Measurements from ENCODE around the gene GAA.

GAA gene

DNA sequence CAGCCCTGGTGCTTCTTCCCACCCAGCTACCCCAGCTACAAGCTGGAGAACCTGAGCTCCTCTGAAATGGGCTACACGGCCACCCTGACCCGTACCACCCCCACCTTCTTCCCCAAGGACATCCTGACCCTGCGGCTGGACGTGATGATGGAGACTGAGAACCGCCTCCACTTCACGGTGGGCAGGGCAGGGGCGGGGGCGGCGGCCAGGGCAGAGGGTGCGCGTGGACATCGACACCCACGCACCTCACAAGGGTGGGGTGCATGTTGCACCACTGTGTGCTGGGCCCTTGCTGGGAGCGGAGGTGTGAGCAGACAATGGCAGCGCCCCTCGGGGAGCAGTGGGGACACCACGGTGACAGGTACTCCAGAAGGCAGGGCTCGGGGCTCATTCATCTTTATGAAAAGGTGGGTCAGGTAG is 3.6 kb downstream of the GAA start:
- Histone ChIP-seq H3K36me3 (ENCODE audit: insufficient read depth, low read length) (no peaks in the 10 kb centered on the region), H2AFZ (ENCODE audit: low read length, unreplicated experiment) (no peak overlapping the region), H3K79me2 (ENCODE audit: control insufficient read depth, insufficient read depth, low read length, unreplicated experiment) (no peaks in the 10 kb centered on the region), H3K27me3 (ENCODE audit: insufficient read depth, low read length) (no peaks in the 10 kb centered on the region), H3K4me3 (ENCODE audit: low read depth, low read length) (no peak overlapping the region), H3K4me1 (ENCODE audit: control insufficient read depth, insufficient read depth, low read length, unreplicated experiment) (peaks cover 16% of the 10 kb centered on the region), H3K27ac (ENCODE audit: low read depth, low read length) (no peak overlapping the region)

DNA sequence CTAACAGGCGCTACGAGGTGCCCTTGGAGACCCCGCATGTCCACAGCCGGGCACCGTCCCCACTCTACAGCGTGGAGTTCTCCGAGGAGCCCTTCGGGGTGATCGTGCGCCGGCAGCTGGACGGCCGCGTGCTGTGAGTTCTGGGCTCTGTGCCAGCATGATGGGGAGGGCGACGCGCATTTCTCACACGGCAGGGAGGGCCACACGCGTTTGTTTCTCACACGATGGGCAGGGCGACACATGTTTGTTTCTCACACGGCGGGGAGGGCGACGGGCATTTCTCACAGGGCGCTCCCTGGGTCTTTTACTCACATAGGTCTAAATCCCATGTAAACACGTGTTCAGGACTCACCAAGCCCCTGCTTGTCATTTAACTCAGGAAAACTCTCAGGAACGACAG is 4.4 kb downstream of the GAA start:
- H2AFZ ChIP-seq (ENCODE audit: low read length, unreplicated experiment), result no peak overlapping the region
- H3K4me1 ChIP-seq (ENCODE audit: control insufficient read depth, insufficient read depth, low read length, unreplicated experiment), result peaks cover 13% of the 10 kb centered on the region
- no peak overlapping the region for H3K4me3 ChIP-seq (ENCODE audit: low read depth, low read length)
- H3K36me3 ChIP-seq (ENCODE audit: insufficient read depth, low read length), result no peaks in the 10 kb centered on the region
- H3K27me3 ChIP-seq (ENCODE audit: insufficient read depth, low read length), result no peaks in the 10 kb centered on the region
- H3K79me2 ChIP-seq (ENCODE audit: control insufficient read depth, insufficient read depth, low read length, unreplicated experiment), result no peaks in the 10 kb centered on the region
- H3K27ac ChIP-seq (ENCODE audit: low read depth, low read length), result no peak overlapping the region

DNA sequence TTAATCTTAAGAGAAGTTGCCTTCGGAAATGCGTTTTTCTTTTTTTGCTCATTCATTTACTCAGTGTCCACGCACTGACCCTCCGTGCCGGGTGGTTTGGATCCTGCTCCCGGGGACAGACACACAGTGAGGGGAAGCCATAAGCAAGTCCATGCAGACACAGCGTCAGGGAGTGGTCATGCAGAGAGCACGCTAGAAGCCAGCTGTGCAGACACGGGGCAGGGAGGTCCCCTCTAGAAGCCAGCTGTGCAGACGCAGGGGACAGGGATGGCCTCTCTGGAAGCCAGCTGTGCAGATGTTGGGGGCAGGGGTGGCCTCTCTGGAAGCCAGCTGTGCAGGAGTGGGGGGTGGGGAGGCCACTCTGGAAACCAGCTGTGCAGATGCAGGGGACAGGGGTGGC is 4.8 kb downstream of the GAA start:
- Histone ChIP-seq H3K4me1 (ENCODE audit: control insufficient read depth, insufficient read depth, low read length, unreplicated experiment) (peaks cover 10% of the 10 kb centered on the region), H3K27me3 (ENCODE audit: insufficient read depth, low read length) (no peaks in the 10 kb centered on the region), H3K79me2 (ENCODE audit: control insufficient read depth, insufficient read depth, low read length, unreplicated experiment) (no peaks in the 10 kb centered on the region), H3K4me3 (ENCODE audit: low read depth, low read length) (no peak overlapping the region), H3K36me3 (ENCODE audit: insufficient read depth, low read length) (no peaks in the 10 kb centered on the region), H3K27ac (ENCODE audit: low read depth, low read length) (no peak overlapping the region), H2AFZ (ENCODE audit: low read length, unreplicated experiment) (no peak overlapping the region)

DNA sequence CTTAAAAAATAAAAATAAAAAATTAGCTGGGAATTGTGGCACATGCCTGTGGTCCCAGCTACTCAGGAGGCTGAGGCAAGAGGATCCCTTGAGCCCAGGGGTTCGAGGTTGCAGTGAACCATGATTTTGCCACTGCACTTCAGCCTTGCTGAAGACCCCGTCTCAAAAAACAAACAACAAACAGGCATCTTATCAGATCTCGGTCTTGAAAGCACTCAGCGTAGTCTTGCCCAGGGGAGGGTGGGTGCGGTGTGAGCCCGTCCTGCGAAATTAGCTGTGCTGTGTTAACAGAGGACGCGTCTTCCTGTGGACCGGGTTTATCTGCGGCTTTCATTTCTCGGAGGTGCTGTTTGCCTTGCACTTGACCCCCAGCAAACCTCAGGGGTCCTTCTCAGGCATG is 5.4 kb downstream of the GAA start:
- Histone ChIP-seq H3K4me1 (ENCODE audit: control insufficient read depth, insufficient read depth, low read length, unreplicated experiment) (peaks cover 10% of the 10 kb centered on the region), H3K27ac (ENCODE audit: low read depth, low read length) (no peak overlapping the region), H3K79me2 (ENCODE audit: control insufficient read depth, insufficient read depth, low read length, unreplicated experiment) (no peaks in the 10 kb centered on the region), H2AFZ (ENCODE audit: low read length, unreplicated experiment) (no peak overlapping the region), H3K27me3 (ENCODE audit: insufficient read depth, low read length) (no peaks in the 10 kb centered on the region), H3K4me3 (ENCODE audit: low read depth, low read length) (no peak overlapping the region), H3K36me3 (ENCODE audit: insufficient read depth, low read length) (no peaks in the 10 kb centered on the region)

DNA sequence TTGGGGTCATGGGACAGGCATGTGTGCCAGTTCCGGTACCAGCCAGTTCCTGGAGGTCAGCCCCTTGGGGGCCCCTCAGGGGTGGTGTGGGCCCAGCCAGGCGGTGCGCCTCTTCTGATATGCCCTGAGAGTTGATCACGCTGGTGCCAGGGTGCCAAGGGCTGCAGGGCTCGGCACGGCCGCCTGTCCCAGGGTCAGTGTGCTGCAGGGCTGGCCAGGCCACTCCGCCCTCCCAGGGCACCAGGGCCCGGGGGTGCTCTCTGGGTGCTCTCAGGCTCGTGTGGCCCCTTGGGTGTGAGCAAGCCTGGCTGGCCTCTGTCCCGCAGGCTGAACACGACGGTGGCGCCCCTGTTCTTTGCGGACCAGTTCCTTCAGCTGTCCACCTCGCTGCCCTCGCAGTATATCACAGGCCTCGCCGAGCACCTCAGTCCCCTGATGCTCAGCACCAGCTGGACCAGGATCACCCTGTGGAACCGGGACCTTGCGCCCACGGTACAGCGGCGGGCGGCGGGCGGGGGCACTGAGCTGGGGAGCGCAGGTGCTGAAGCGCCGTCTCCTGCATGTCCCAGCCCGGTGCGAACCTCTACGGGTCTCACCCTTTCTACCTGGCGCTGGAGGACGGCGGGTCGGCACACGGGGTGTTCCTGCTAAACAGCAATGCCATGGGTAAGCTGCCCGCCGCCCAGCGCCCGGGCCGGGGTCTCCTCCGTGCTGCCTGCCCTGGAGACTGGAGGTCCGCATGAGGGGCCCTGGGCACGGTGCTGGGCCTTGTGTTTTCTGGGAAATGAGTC is 6.0 kb downstream of the GAA start:
- no peaks in the 10 kb centered on the region for H3K36me3 ChIP-seq (ENCODE audit: insufficient read depth, low read length)
- H3K79me2 ChIP-seq (ENCODE audit: control insufficient read depth, insufficient read depth, low read length, unreplicated experiment), result no peaks in the 10 kb centered on the region
- no peak overlapping the region for H2AFZ ChIP-seq (ENCODE audit: low read length, unreplicated experiment)
- peaks cover 6% of the 10 kb centered on the region for H3K4me1 ChIP-seq (ENCODE audit: control insufficient read depth, insufficient read depth, low read length, unreplicated experiment)
- no peak overlapping the region for H3K4me3 ChIP-seq (ENCODE audit: low read depth, low read length)
- no peaks in the 10 kb centered on the region for H3K27me3 ChIP-seq (ENCODE audit: insufficient read depth, low read length)
- no peak overlapping the region for H3K27ac ChIP-seq (ENCODE audit: low read depth, low read length)

DNA sequence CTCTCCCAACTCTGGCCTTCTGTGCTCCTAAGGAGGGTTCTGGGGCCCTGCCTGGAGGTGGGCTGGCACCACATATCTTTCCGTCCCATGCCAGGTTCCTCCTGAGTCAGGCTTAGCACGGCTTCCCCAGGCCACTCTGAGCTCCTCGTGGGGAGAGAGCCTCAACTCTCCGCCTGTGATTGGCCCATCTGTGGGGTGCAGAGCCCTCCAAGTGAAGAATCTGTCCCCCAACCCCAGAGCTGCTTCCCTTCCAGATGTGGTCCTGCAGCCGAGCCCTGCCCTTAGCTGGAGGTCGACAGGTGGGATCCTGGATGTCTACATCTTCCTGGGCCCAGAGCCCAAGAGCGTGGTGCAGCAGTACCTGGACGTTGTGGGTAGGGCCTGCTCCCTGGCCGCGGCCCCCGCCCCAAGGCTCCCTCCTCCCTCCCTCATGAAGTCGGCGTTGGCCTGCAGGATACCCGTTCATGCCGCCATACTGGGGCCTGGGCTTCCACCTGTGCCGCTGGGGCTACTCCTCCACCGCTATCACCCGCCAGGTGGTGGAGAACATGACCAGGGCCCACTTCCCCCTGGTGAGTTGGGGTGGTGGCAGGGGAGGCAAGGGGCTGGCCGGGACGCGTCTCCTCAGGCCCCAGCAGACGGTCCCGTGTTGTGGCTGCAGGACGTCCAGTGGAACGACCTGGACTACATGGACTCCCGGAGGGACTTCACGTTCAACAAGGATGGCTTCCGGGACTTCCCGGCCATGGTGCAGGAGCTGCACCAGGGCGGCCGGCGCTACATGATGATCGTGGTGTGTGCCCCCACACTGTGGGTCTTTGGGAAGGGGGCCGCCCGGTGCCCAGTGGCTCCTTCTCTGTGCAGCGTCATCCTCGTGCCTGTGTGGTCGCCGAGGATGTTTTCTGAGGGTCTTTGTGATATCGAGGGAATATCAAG is 6.9 kb downstream of the GAA start:
- H3K27me3 ChIP-seq (ENCODE audit: insufficient read depth, low read length), result no peaks in the 10 kb centered on the region
- H3K27ac ChIP-seq (ENCODE audit: low read depth, low read length), result no peak overlapping the region
- H2AFZ ChIP-seq (ENCODE audit: low read length, unreplicated experiment), result no peak overlapping the region
- H3K79me2 ChIP-seq (ENCODE audit: control insufficient read depth, insufficient read depth, low read length, unreplicated experiment), result no peaks in the 10 kb centered on the region
- H3K4me3 ChIP-seq (ENCODE audit: low read depth, low read length), result no peak overlapping the region
- no peaks in the 10 kb centered on the region for H3K4me1 ChIP-seq (ENCODE audit: control insufficient read depth, insufficient read depth, low read length, unreplicated experiment)
- no peaks in the 10 kb centered on the region for H3K36me3 ChIP-seq (ENCODE audit: insufficient read depth, low read length)

DNA sequence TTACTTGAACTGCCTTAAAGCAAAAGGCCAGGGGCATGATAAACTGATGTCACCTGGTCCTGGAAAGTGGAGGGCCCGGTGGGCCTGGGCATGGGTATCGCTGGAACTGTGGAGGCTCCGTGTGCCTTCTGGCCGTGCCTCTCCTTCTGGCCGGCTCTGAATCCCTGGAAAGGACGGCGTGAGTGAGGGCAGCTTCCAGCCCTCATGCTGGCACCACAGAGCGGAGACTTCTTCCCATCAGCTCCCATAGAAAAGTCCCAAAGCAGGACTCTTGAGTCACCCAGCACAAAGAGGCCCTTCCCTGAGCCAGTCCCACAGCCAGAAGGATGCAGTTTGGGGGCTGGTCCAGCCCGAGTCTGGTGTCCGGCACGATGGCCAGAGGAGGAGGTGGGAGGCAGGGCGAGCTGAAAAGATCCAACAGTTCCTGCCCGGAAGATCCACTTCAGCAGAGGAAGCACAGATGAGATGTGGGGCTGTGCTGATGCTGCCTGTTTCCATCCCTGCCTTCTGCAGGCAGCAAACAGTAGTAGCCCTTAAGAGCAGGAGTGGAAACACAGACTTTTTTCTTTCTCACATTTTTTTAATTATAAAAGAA is 7.8 kb downstream of the GAA start:
- Histone ChIP-seq H3K79me2 (ENCODE audit: control insufficient read depth, insufficient read depth, low read length, unreplicated experiment) (no peaks in the 10 kb centered on the region), H3K4me1 (ENCODE audit: control insufficient read depth, insufficient read depth, low read length, unreplicated experiment) (no peaks in the 10 kb centered on the region), H2AFZ (ENCODE audit: low read length, unreplicated experiment) (no peak overlapping the region), H3K27me3 (ENCODE audit: insufficient read depth, low read length) (no peaks in the 10 kb centered on the region), H3K27ac (ENCODE audit: low read depth, low read length) (no peak overlapping the region), H3K4me3 (ENCODE audit: low read depth, low read length) (no peak overlapping the region), H3K36me3 (ENCODE audit: insufficient read depth, low read length) (no peaks in the 10 kb centered on the region)

DNA sequence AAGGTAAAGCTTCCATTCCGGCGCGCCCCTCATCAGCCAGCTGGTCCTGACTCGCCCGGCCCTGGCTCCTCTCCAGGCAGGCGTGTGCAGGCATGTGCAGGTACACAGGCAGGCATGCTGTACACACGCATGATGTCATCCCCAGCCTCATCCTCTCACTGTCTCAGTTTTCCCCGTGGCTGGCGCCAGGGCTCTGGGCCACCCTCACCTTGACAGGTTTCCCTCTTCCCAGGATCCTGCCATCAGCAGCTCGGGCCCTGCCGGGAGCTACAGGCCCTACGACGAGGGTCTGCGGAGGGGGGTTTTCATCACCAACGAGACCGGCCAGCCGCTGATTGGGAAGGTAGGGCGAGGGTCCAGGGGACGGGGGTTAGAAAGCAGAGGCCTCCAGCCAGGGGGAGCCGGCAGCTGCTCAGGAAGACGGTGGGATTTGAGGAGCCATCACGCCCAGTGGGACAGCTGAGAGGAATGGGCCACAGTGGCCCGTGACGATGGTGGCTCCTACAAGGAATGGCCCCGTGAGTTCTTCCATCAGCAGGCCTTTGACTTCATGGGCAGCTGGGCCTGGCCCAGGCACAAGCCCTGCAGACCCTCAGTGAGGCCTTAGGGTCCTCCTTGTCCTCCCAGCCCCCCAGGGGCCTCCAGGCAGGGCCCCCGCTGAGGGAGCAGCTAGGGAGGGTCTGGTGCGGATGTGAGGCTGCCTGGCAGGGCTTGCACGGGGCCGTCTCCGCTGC is 8.5 kb downstream of the GAA start:
- Histone ChIP-seq H3K27me3 (ENCODE audit: insufficient read depth, low read length) (no peaks in the 10 kb centered on the region), H2AFZ (ENCODE audit: low read length, unreplicated experiment) (no peak overlapping the region), H3K4me3 (ENCODE audit: low read depth, low read length) (no peak overlapping the region), H3K79me2 (ENCODE audit: control insufficient read depth, insufficient read depth, low read length, unreplicated experiment) (no peaks in the 10 kb centered on the region), H3K36me3 (ENCODE audit: insufficient read depth, low read length) (no peaks in the 10 kb centered on the region), H3K27ac (ENCODE audit: low read depth, low read length) (no peak overlapping the region), H3K4me1 (ENCODE audit: control insufficient read depth, insufficient read depth, low read length, unreplicated experiment) (no peaks in the 10 kb centered on the region)

DNA sequence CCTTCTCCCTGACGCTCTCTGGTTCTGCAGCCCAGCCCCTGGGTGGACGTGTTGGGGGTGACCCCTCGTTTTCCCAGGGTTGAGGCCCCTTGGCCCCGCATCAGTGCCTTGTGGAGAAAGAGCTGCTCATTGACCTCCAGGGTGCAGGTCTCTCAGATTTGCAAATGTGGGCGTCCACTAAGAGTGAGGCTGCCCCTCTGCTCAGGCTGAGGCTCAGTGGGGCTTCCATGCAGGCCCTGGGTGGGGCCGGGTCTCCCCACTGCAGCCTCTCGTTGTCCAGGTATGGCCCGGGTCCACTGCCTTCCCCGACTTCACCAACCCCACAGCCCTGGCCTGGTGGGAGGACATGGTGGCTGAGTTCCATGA is 9.0 kb downstream of the GAA start:
- no peaks in the 10 kb centered on the region for H3K27me3 ChIP-seq (ENCODE audit: insufficient read depth, low read length)
- no peaks in the 10 kb centered on the region for H3K79me2 ChIP-seq (ENCODE audit: control insufficient read depth, insufficient read depth, low read length, unreplicated experiment)
- no peaks in the 10 kb centered on the region for H3K36me3 ChIP-seq (ENCODE audit: insufficient read depth, low read length)
- H3K4me1 ChIP-seq (ENCODE audit: control insufficient read depth, insufficient read depth, low read length, unreplicated experiment), result no peaks in the 10 kb centered on the region
- no peak overlapping the region for H3K4me3 ChIP-seq (ENCODE audit: low read depth, low read length)
- no peak overlapping the region for H3K27ac ChIP-seq (ENCODE audit: low read depth, low read length)
- H2AFZ ChIP-seq (ENCODE audit: low read length, unreplicated experiment), result no peak overlapping the region

DNA sequence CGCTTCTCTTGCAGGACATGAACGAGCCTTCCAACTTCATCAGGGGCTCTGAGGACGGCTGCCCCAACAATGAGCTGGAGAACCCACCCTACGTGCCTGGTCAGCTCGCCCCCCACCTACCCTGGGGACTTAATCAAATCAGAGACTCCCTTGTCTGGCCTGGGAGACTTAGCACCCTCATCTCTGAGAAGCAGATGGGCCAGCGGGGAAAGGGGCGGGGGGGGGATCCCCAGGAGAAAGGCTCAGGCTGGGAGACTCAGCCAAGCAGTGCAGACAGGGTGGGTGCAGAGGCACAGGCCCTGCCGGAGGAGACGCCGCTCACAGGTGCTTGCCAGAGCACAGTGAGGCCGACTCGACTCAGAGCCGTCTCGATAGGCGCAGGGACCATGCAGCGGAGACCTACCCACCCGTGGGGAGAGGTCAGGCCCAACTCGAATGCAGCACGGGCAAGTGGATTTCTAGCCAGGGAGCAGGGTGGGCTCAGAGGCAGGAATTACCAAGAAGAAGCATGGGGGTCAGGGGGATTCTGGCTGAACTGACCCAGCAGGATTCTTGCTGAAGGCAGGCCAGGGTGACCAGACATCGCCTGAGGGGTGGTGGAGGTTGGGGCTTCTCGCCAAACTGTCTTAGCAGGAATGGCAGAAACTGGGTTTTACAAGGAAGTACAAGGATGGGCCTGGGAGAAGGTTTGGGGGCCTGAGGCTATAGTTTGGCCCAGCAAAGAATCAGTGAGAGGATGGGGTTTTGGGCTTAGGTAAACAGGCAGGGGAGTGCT is 9.7 kb downstream of the GAA start:
- H3K79me2 ChIP-seq (ENCODE audit: control insufficient read depth, insufficient read depth, low read length, unreplicated experiment), result no peaks in the 10 kb centered on the region
- no peaks in the 10 kb centered on the region for H3K36me3 ChIP-seq (ENCODE audit: insufficient read depth, low read length)
- H3K4me1 ChIP-seq (ENCODE audit: control insufficient read depth, insufficient read depth, low read length, unreplicated experiment), result no peaks in the 10 kb centered on the region
- no peak overlapping the region for H2AFZ ChIP-seq (ENCODE audit: low read length, unreplicated experiment)
- no peak overlapping the region for H3K4me3 ChIP-seq (ENCODE audit: low read depth, low read length)
- no peak overlapping the region for H3K27ac ChIP-seq (ENCODE audit: low read depth, low read length)
- no peaks in the 10 kb centered on the region for H3K27me3 ChIP-seq (ENCODE audit: insufficient read depth, low read length)
